GM18867 (cell line): Measurements from ENCODE around the gene SLC25A23.
A peak's percentile ranks its signal among the peaks of the same experiment; 100 is the strongest.
"Not testable (repeated sequence)": the region's sequence is repeated elsewhere in the genome, so short reads cannot be mapped to it uniquely, and the experiment has no call there.

Experiments
- ATAC-seq: cut with Tn5 transposase; IDR thresholded peaks from one replicate; pipeline ENCODE4 v1.9.1; 2021; ENCODE audit warnings: mild to moderate bottlenecking, moderate library complexity; ENCODE audit not compliant: unreplicated experiment

SLC25A23 gene

DNA sequence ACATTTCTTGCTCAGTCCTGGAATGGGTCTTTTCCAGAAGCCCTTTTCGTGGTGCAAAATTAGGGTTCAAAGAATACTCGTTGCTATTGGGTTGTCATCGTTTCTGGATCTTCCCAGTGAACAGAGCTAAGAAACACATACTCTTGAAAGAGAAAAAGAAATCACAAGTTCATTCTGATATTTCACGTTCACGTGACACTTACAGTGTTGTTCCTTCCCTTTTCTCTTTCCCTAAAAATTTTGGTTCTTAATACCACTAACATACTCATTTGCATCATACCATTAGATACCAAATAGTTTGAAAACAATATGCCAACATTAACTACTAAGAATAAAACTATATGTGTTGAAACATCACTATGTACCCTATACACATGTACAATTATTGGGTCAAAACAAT, 53.2 kb downstream of the SLC25A23 start:
- no peak for ATAC-seq

- no peak for ATAC-seq
Measured at GRCh38 chr19:6402837-6403608, 56.6 kb downstream of the SLC25A23 start.

- no peak for ATAC-seq
Measured at GRCh38 chr19:6402058-6402457, 57.5 kb downstream of the SLC25A23 start.

DNA sequence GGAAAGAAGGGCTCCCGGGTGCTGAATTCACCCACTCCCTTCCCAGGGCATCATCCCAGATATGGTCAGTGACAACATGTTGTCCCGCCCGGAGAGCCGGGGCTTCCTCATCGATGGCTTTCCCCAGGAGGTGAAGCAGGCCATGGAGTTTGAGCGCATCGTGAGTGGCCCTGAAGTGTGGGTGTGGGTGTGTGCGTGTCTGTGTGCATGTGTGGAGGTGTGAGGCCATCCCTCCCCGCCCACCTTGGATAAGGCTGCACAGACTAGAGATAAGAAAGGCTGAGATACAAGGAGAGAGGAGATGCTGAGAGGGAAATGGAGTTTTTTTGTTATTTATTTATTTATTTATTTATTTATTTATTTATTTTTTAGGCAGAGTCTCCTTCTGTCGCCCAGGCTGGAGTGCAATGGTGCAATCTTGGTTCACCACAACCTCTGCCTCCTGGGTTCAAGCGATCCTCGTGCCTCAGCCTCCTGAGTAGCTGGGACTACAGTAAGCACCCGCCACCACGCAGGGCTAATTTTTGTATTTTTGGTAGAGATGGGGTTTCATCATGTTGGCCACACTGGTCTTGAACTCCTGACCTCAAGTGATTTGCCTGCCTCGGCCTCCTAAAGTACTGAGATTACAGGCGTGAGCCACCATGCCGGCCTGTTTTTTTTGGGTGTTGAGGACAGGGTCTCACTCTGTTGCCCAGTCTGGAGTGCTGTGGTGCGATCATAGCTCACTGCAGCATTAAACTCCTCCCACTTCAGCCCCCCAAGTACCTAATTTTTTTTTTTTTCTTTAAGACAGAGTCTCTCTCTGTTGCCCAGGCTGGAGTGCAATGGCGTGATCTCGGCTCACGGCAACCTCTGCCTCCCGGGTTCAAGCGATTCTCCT, 59.3 kb downstream of the SLC25A23 start:
- not testable (repeated sequence) for ATAC-seq

DNA sequence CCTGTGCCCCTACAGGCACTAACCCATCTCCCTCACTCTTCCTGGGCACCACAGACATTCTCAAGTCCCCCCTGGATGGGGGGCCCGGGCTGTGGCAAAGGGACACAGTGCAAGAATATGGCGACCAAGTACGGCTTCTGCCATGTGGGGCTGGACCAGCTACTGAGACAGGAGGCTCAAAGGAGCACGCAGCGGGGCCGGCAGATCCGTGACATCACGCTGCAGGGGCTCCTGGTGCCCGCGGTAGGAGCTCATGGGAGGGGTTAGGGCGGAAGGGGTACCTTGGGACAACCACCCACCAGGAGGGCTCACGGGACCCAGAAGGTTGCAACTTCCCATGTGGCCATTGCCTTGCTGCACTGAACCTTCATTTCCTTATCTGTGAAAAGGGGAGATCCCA, 63.3 kb downstream of the SLC25A23 start:
- no peak for ATAC-seq

DNA sequence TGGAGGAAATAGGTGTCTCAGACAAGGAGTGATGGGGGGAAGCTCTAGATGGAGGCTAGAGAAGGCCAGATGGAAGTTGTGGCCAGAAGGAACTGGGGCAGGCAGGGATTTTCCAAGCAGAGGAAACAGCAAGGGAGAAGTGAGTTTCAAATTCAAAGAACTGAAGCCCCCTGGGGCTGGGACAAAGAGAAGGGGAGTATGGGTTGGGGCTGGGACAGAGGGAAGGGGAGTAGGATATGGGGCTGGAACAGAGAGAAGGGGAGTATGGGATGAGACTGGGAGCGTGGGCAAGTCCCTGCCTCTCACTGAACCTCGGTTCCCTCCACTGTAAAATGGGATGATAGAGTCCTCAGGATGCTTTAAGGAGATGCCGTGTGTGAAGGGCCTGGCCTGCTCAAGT, 64.8 kb downstream of the SLC25A23 start:
- no peak for ATAC-seq

- ATAC-seq: no peak
Measured at GRCh38 chr19:6393983-6394412, 65.6 kb downstream of the SLC25A23 start.

DNA sequence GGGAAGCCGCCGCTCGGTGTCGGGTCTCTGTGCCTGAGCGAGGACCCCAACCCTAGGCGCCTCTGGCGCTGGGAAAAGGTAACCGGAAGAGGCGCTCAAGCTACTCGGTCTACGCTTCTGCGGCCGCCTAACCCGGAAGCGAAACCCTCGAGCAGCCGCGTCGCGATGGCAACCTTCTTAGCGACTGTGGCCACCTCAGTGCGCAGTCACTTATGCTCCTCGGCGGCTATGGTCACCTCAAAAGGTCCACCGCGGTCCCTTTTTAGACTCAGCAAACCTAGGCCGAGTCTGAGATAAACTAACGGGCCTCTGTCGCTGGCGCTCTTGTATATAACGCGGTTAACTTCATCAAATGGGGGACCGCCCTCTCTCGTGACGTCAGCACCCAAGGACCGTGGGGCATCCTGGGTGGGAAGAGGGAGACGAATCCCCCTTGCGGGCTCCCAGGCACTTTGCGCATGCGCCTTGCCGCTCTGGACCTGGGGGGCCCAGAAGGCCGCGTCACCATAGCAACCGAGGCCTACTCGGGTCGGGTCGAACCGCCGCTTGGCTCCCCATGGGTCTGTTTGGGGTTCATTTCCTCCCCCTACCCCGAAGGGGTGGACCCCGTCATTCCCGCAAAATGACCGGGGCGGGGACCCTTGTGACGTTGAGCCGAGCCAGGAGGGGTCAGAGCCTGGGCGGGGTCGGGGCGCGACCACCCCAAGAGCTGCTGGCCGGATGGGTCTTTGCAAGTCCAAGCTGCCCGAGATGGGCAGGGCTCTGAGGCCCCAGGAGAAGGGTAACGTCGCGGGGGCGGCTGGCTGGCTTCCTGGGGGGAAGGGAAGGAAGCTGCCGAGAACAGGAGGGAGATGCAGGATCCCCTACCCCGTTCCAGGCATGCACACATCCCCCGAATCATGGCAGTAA, 66.3 kb downstream of the SLC25A23 start, which contains the start of gene GTF2F1:
GTF2F1 (minus strand) TSS at position 91 of the 909 bp plus-strand sequence. CDS start 169 bp downstream, outside the sequence.
- peak; percentile 82 for ATAC-seq

DNA sequence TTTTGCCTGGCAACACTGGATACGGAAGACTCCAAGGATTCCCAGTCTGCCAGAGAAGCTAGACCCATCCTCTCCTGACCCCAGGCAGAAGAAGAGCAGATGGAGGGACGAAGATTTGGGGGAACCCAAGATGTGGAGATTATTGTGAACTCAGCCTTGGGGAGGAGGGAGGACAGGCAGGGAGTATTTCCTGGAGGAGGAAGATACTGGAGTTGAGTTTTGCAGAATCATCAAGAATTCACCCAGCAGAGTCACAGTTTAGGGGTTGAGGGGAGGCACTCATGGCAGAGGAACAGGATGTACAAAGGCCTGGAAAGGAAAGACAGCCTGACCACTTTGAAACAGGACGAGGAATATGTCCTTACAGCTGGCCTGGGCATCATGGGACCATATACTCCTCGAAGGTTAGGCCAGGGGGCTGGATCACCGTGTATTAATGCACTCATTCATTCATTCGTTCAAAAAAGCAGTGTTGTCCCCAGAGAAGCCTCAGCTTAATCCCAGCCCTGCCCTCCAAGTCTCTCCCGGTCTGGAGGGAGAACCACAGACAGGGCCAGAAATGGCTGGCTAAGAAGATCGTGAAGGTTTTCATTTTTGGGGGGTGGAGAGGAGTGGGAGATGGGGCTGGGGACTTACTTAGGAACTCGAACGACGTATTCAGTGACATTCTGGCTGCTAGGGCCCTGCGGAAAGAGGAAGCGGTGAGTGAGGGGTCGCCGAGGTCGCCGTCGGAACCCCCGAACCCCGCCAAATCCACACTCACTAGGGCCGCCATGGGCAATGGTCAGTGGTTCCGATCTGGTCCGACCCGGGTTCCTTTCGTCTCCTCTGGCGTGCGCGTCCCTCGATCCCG, 67.1 kb downstream of the SLC25A23 start:
- no peak for ATAC-seq
